GM21360 (cell line): ENCODE results near the gene YY2.
"Not testable (repeated sequence)": the region's sequence is repeated elsewhere in the genome, so short reads cannot be mapped to it uniquely, and the experiment has no call there.

Experiments used
- ATAC-seq: cut with Tn5 transposase; IDR thresholded peaks from one replicate; pipeline ENCODE4 v1.9.1; 2021; ENCODE audit warnings: mild to moderate bottlenecking, moderate library complexity; ENCODE audit not compliant: unreplicated experiment

YY2 gene

GRCh38 chrX:21873063-21873775 is 17.4 kb downstream of the YY2 start:
- ATAC-seq, result no peak

GRCh38 chrX:21874182-21874581 is 18.4 kb downstream of the YY2 start:
- not testable (repeated sequence) for ATAC-seq

- no peak for ATAC-seq
Observed at GRCh38 chrX:21875013-21875412, 19.2 kb downstream of the YY2 start.

GRCh38 chrX:21881881-21882574 is 26.2 kb downstream of the YY2 start:
- no peak for ATAC-seq

GRCh38 chrX:21883258-21883657 is 27.5 kb downstream of the YY2 start:
- ATAC-seq, result no peak

- no peak for ATAC-seq
Observed at GRCh38 chrX:21885568-21885967, 29.8 kb downstream of the YY2 start.

GRCh38 chrX:21905313-21905712 is 49.5 kb downstream of the YY2 start:
- ATAC-seq, result no peak

- no peak for ATAC-seq
Observed at GRCh38 chrX:21905953-21906352, 50.2 kb downstream of the YY2 start.

- no peak for ATAC-seq
Observed at GRCh38 chrX:21907260-21907659, 51.5 kb downstream of the YY2 start.
